ENCODE data around the gene TLE3.

- TF ChIP-seq CTCF (IDR thresholded peaks at IDR 0.05; ENCODE audit: insufficient read depth, low read length, poor library complexity, severe bottlenecking) (no peak), EZH2phosphoT487 (conservative IDR thresholded peaks at IDR 0.05; ENCODE audit: low read length) (no peak)
Observed at GRCh38 chr15:70118599-70118998, 20.9 kb upstream of the TLE3 start.
